Colon (tissue), 2 donors: ENCODE measurements around the gene SIRT5.

Experiments used
- FAIRE-seq: peaks from 2 replicates; lab custom pipeline; 2012; peaks lifted over from hg19 to GRCh38; lab: Jason Lieb, UNC
- donor health status: control.
- donor health status: control.

The SIRT5 gene

GRCh38 chr6:13635948-13636658 lies 61.7 kb downstream of the SIRT5 start:
- FAIRE-seq: no peak

- FAIRE-seq: no peak
These were observed 63.6 kb downstream of the SIRT5 start for GRCh38 chr6:13638014-13638413.

- FAIRE-seq: no peak
These were observed 64.2 kb downstream of the SIRT5 start for GRCh38 chr6:13638626-13639025.

- FAIRE-seq: no peak
These were observed 66.9 kb downstream of the SIRT5 start for GRCh38 chr6:13641315-13641714.

- FAIRE-seq: no peak
These were observed 68.7 kb downstream of the SIRT5 start for GRCh38 chr6:13643125-13643524.

- FAIRE-seq: no peak
These were observed 74.4 kb downstream of the SIRT5 start for GRCh38 chr6:13648850-13649249.

- FAIRE-seq: no peak
These were observed 75.0 kb downstream of the SIRT5 start for GRCh38 chr6:13649393-13649792.

- FAIRE-seq: no peak
These were observed 78.9 kb downstream of the SIRT5 start for GRCh38 chr6:13653296-13653695.

- FAIRE-seq: no peak
These were observed 80.1 kb downstream of the SIRT5 start for GRCh38 chr6:13654496-13654895.

GRCh38 chr6:13655700-13656099 lies 81.3 kb downstream of the SIRT5 start:
- FAIRE-seq: no peak

- no peak for FAIRE-seq
These were observed 85.9 kb downstream of the SIRT5 start for GRCh38 chr6:13660273-13660672.

- no peak for FAIRE-seq
These were observed 86.5 kb downstream of the SIRT5 start for GRCh38 chr6:13660893-13661292.

GRCh38 chr6:13661647-13662046 lies 87.2 kb downstream of the SIRT5 start:
- FAIRE-seq: no peak

GRCh38 chr6:13662651-13663334 lies 88.4 kb downstream of the SIRT5 start:
- FAIRE-seq: no peak

GRCh38 chr6:13663986-13664385 lies 89.6 kb downstream of the SIRT5 start:
- FAIRE-seq: no peak
